SK-N-SH treated with all-trans-retinoic acid at 6 μM for 48 hours (cell line): ENCODE measurements around the gene RPS6KB2.

Experiments used
- ATAC-seq: fragments of 200-7000 bp; cut with Tn5 transposase; 3 replicates; pipeline ENCODE4 v1.9.1; 2020; ENCODE audit warnings: mild to moderate bottlenecking, moderate library complexity
- ARNTL ChIP-seq: fragments of 450-650 bp; formaldehyde crosslinking; IDR thresholded peaks from 2 replicates; pipeline ENCODE4 v1.5.0; 2020; ENCODE audit warnings: low read depth, mild to moderate bottlenecking, moderate library complexity, borderline replicate concordance
- BACH2 ChIP-seq: fragments of 250-450 bp; sonication (Bioruptor Pico); IDR thresholded peaks from 2 replicates; pipeline ENCODE4 v1.9.0; 2021; ENCODE audit warnings: mild to moderate bottlenecking, borderline replicate concordance
- CREB5 ChIP-seq: fragments of 250-450 bp; sonication (Bioruptor Pico); IDR thresholded peaks from 2 replicates; pipeline ENCODE4 v1.5.1; 2020; ENCODE audit warnings: low read depth, mild to moderate bottlenecking, moderate library complexity
- CSDC2 ChIP-seq: fragments of 250-450 bp; sonication (Bioruptor Pico); IDR thresholded peaks from 2 replicates; pipeline ENCODE4 v1.5.0; 2020; ENCODE audit warnings: mild to moderate bottlenecking, moderate library complexity
- CSRNP3 ChIP-seq: fragments of 250-450 bp; sonication (Bioruptor Pico); IDR thresholded peaks from 2 replicates; pipeline ENCODE4 v1.5.1; 2021; ENCODE audit warnings: mild to moderate bottlenecking, moderate library complexity
- ESRRG ChIP-seq: fragments of 250-450 bp; sonication (Bioruptor Pico); IDR thresholded peaks from 2 replicates; pipeline ENCODE4 v1.6.1; 2021; ENCODE audit warnings: mild to moderate bottlenecking
- GLIS3 ChIP-seq: fragments of 250-450 bp; sonication (Bioruptor Pico); IDR thresholded peaks from 2 replicates; pipeline ENCODE4 v1.5.0; 2020; ENCODE audit warnings: mild to moderate bottlenecking, moderate library complexity
- ISL1 ChIP-seq: fragments of 250-450 bp; sonication (Bioruptor Pico); IDR thresholded peaks from 2 replicates; pipeline ENCODE4 v2.1.2; 2022; ENCODE audit warnings: mild to moderate bottlenecking, moderate library complexity
- OSR1 ChIP-seq: fragments of 250-450 bp; sonication (Bioruptor Pico); IDR thresholded peaks from 2 replicates; pipeline ENCODE4 v1.8.0; 2022; ENCODE audit warnings: moderate library complexity, mild to moderate bottlenecking, inconsistent platforms
- PATZ1 ChIP-seq: fragments of 250-450 bp; sonication (Bioruptor Pico); IDR thresholded peaks from 2 replicates; pipeline ENCODE4 v1.8.0; 2020; ENCODE audit warnings: mild to moderate bottlenecking, moderate library complexity, borderline replicate concordance
- POU6F1 ChIP-seq: fragments of 250-450 bp; sonication (Bioruptor Pico); IDR thresholded peaks from 2 replicates; pipeline ENCODE4 v1.8.0; 2021; ENCODE audit warnings: low read depth, mild to moderate bottlenecking, moderate library complexity, borderline replicate concordance
- PPARA ChIP-seq: fragments of 250-450 bp; sonication (Bioruptor Pico); IDR thresholded peaks from 2 replicates; pipeline ENCODE4 v1.5.0; 2020; ENCODE audit warnings: mild to moderate bottlenecking, borderline replicate concordance
- RARB ChIP-seq: fragments of 250-450 bp; sonication (Bioruptor Pico); IDR thresholded peaks from 2 replicates; pipeline ENCODE4 v1.8.0; 2021; ENCODE audit warnings: mild to moderate bottlenecking, moderate library complexity
- SNAI2 ChIP-seq: fragments of 250-450 bp; sonication (Bioruptor Pico); IDR thresholded peaks from 2 replicates; pipeline ENCODE4 v1.5.0; 2020; ENCODE audit warnings: mild to moderate bottlenecking, moderate library complexity
- TCF4 ChIP-seq: fragments of 250-450 bp; sonication (Bioruptor Pico); IDR thresholded peaks from 2 replicates; pipeline ENCODE4 v1.8.0; 2021; ENCODE audit warnings: mild to moderate bottlenecking, moderate library complexity, borderline replicate concordance
- TOX ChIP-seq: fragments of 250-450 bp; sonication (Bioruptor Pico); IDR thresholded peaks from 2 replicates; pipeline ENCODE4 v1.8.0; 2021; ENCODE audit warnings: mild to moderate bottlenecking, moderate library complexity, borderline replicate concordance
- ZC3H10 ChIP-seq: fragments of 250-450 bp; sonication (Bioruptor Pico); IDR thresholded peaks from 2 replicates; pipeline ENCODE4 v1.5.1; 2021; ENCODE audit warnings: mild to moderate bottlenecking, moderate library complexity
- ZFP3 ChIP-seq: fragments of 250-450 bp; sonication (Bioruptor Pico); IDR thresholded peaks from 2 replicates; pipeline ENCODE4 v1.5.0; 2020; ENCODE audit warnings: mild to moderate bottlenecking, moderate library complexity
- ZFP30 ChIP-seq: fragments of 450-650 bp; formaldehyde crosslinking; IDR thresholded peaks from 2 replicates; pipeline ENCODE4 v1.5.0; 2022; ENCODE audit warnings: mild to moderate bottlenecking, moderate library complexity
- ZNF565 ChIP-seq: fragments of 450-650 bp; formaldehyde crosslinking; conservative IDR thresholded peaks from 2 replicates; pipeline ENCODE4 v1.5.0; 2020; ENCODE audit warnings: low read depth, mild to moderate bottlenecking, moderate library complexity
- ZNF70 ChIP-seq: fragments of 450-650 bp; formaldehyde crosslinking; IDR thresholded peaks from 2 replicates; pipeline ENCODE4 v1.5.0; 2020; ENCODE audit warnings: mild to moderate bottlenecking, moderate library complexity
- ZNF8 ChIP-seq: fragments of 450-650 bp; formaldehyde crosslinking; IDR thresholded peaks from 2 replicates; pipeline ENCODE4 v1.5.0; 2020; ENCODE audit warnings: mild to moderate bottlenecking, moderate library complexity

The RPS6KB2 gene

GRCh38 chr11:67416416-67417335, 11.6 kb upstream of the RPS6KB2 start:
- no peak for ATAC-seq
- TF ChIP-seq GLIS3 (CRISPR knock-in tag): no peak
- no peak for TF ChIP-seq SNAI2 (CRISPR knock-in tag)
- TF ChIP-seq POU6F1: no peak
- no peak for TF ChIP-seq TCF4
- no peak for TF ChIP-seq ZFP3 (CRISPR knock-in tag)
- TF ChIP-seq TOX (CRISPR knock-in tag): no peak
- TF ChIP-seq ZC3H10 (CRISPR knock-in tag): no peak
- no peak for TF ChIP-seq CSDC2
- no peak for TF ChIP-seq PATZ1 (CRISPR knock-in tag)
- TF ChIP-seq CSRNP3 (CRISPR knock-in tag): no peak
- no peak for TF ChIP-seq CREB5 (CRISPR knock-in tag)
- no peak for TF ChIP-seq ZNF565
- no peak for TF ChIP-seq OSR1 (CRISPR knock-in tag)
- TF ChIP-seq ZFP30 (CRISPR knock-in tag): no peak
- no peak for TF ChIP-seq ISL1 (CRISPR knock-in tag)
- TF ChIP-seq PPARA (CRISPR knock-in tag): no peak
- TF ChIP-seq ZNF8 (CRISPR knock-in tag): no peak
- no peak for TF ChIP-seq ARNTL (CRISPR knock-in tag)
- TF ChIP-seq, all 23 proteins: peak for 0

GRCh38 chr11:67417425-67417824, 10.9 kb upstream of the RPS6KB2 start:
- no peak for ATAC-seq
- TF ChIP-seq ZFP30 (CRISPR knock-in tag): no peak

- ATAC-seq: no peak
- TF ChIP-seq OSR1 (CRISPR knock-in tag) (no peak), ZNF8 (CRISPR knock-in tag) (no peak), CSDC2 (no peak), PATZ1 (CRISPR knock-in tag) (no peak), ZFP30 (CRISPR knock-in tag) (no peak), GLIS3 (CRISPR knock-in tag) (no peak), BACH2 (CRISPR knock-in tag) (no peak), ZFP3 (CRISPR knock-in tag) (no peak), RARB (CRISPR knock-in tag) (no peak), ARNTL (CRISPR knock-in tag) (no peak), ZNF565 (no peak), POU6F1 (no peak), CREB5 (CRISPR knock-in tag) (no peak), PPARA (CRISPR knock-in tag) (no peak), ESRRG (no peak), ZC3H10 (CRISPR knock-in tag) (no peak), ZNF70 (CRISPR knock-in tag) (no peak), TOX (CRISPR knock-in tag) (no peak), TCF4 (no peak)
Observed at GRCh38 chr11:67418476-67419281, 9.6 kb upstream of the RPS6KB2 start.
